ENCODE measurements around the gene HLA-DPA1. TPM values are rescaled to one million over a fixed set of nuclear protein-coding genes. Genes with fewer than 3 reads are reported as not detected.
A peak's percentile ranks its signal among the peaks of the same experiment; 100 is the strongest.

HLA-DPA1 gene
- total and polyA plus RNA-seq, 10 of the 15 experiments (the other 5 are each of a cell fraction or from before 2014, with no cell fraction given), result 508 to 1,640 (median 829) TPM

DNA sequence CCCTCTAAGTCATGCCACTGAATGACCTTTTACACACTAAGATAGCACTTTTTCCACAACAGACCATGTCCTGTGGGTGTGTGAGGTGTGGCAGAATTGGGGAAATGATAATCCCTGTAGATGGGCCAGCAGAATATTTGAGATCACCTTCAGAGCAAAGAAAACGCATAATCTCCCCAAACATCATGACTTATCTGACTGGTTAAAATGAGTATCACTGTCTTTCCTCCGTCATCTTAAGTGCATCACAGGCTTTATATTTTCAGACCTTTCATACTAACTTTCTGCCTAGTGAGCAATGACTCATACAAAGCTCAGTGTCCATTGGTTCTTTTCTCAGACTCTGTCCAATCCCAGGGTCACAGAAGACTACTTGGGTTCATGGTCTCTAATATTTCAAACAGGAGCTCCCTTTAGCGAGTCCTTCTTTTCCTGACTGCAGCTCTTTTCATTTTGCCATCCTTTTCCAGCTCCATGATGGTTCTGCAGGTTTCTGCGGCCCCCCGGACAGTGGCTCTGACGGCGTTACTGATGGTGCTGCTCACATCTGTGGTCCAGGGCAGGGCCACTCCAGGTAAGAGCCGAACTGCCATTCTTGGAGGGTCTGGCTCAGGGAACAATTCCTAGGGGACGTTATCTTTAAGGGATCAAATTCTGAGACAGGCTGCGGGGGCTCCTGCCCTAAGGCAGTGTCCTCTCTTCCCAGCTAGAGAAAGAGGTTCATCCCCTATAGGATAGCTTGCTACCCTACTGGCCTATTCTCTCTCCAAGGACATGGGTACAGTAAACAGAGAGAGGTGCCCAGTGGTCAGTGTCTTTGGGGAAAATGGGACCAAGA lies 2.3 kb upstream of the HLA-DPA1 start, which contains the start of gene HLA-DPB1 (continued):
- TF ChIP-seq, protein P1, sequence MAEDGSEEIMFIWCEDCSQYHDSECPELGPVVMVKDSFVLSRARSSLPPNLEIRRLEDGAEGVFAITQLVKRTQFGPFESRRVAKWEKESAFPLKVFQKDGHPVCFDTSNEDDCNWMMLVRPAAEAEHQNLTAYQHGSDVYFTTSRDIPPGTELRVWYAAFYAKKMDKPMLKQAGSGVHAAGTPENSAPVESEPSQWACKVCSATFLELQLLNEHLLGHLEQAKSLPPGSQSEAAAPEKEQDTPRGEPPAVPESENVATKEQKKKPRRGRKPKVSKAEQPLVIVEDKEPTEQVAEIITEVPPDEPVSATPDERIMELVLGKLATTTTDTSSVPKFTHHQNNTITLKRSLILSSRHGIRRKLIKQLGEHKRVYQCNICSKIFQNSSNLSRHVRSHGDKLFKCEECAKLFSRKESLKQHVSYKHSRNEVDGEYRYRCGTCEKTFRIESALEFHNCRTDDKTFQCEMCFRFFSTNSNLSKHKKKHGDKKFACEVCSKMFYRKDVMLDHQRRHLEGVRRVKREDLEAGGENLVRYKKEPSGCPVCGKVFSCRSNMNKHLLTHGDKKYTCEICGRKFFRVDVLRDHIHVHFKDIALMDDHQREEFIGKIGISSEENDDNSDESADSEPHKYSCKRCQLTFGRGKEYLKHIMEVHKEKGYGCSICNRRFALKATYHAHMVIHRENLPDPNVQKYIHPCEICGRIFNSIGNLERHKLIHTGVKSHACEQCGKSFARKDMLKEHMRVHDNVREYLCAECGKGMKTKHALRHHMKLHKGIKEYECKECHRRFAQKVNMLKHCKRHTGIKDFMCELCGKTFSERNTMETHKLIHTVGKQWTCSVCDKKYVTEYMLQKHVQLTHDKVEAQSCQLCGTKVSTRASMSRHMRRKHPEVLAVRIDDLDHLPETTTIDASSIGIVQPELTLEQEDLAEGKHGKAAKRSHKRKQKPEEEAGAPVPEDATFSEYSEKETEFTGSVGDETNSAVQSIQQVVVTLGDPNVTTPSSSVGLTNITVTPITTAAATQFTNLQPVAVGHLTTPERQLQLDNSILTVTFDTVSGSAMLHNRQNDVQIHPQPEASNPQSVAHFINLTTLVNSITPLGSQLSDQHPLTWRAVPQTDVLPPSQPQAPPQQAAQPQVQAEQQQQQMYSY (CRISPR knock-in tag; IDR thresholded peaks at IDR 0.05), result no peak
- TF ChIP-seq SMARCA5 (IDR thresholded peaks at IDR 0.05) (no peak), MYC (IDR thresholded peaks at IDR 0.05; ENCODE audit: insufficient read depth, insufficient read length, insufficient replicate concordance, low read length, severe bottlenecking) (no peak), NR2C1 (IDR thresholded peaks at IDR 0.05) (no peak), ZNF217 (IDR thresholded peaks at IDR 0.05) (no peak)
- TF ChIP-seq, protein P2, sequence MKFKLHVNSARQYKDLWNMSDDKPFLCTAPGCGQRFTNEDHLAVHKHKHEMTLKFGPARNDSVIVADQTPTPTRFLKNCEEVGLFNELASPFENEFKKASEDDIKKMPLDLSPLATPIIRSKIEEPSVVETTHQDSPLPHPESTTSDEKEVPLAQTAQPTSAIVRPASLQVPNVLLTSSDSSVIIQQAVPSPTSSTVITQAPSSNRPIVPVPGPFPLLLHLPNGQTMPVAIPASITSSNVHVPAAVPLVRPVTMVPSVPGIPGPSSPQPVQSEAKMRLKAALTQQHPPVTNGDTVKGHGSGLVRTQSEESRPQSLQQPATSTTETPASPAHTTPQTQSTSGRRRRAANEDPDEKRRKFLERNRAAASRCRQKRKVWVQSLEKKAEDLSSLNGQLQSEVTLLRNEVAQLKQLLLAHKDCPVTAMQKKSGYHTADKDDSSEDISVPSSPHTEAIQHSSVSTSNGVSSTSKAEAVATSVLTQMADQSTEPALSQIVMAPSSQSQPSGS (IDR thresholded peaks at IDR 0.05; ENCODE audit: low read length), result no peak; the same call in 1 of the 2 replicates
- TF ChIP-seq, protein P3, sequence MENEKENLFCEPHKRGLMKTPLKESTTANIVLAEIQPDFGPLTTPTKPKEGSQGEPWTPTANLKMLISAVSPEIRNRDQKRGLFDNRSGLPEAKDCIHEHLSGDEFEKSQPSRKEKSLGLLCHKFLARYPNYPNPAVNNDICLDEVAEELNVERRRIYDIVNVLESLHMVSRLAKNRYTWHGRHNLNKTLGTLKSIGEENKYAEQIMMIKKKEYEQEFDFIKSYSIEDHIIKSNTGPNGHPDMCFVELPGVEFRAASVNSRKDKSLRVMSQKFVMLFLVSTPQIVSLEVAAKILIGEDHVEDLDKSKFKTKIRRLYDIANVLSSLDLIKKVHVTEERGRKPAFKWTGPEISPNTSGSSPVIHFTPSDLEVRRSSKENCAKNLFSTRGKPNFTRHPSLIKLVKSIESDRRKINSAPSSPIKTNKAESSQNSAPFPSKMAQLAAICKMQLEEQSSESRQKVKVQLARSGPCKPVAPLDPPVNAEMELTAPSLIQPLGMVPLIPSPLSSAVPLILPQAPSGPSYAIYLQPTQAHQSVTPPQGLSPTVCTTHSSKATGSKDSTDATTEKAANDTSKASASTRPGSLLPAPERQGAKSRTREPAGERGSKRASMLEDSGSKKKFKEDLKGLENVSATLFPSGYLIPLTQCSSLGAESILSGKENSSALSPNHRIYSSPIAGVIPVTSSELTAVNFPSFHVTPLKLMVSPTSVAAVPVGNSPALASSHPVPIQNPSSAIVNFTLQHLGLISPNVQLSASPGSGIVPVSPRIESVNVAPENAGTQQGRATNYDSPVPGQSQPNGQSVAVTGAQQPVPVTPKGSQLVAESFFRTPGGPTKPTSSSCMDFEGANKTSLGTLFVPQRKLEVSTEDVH (IDR thresholded peaks at IDR 0.05; ENCODE audit: low read depth, partially characterized antibody), result no peak
- TF ChIP-seq, protein P4, sequence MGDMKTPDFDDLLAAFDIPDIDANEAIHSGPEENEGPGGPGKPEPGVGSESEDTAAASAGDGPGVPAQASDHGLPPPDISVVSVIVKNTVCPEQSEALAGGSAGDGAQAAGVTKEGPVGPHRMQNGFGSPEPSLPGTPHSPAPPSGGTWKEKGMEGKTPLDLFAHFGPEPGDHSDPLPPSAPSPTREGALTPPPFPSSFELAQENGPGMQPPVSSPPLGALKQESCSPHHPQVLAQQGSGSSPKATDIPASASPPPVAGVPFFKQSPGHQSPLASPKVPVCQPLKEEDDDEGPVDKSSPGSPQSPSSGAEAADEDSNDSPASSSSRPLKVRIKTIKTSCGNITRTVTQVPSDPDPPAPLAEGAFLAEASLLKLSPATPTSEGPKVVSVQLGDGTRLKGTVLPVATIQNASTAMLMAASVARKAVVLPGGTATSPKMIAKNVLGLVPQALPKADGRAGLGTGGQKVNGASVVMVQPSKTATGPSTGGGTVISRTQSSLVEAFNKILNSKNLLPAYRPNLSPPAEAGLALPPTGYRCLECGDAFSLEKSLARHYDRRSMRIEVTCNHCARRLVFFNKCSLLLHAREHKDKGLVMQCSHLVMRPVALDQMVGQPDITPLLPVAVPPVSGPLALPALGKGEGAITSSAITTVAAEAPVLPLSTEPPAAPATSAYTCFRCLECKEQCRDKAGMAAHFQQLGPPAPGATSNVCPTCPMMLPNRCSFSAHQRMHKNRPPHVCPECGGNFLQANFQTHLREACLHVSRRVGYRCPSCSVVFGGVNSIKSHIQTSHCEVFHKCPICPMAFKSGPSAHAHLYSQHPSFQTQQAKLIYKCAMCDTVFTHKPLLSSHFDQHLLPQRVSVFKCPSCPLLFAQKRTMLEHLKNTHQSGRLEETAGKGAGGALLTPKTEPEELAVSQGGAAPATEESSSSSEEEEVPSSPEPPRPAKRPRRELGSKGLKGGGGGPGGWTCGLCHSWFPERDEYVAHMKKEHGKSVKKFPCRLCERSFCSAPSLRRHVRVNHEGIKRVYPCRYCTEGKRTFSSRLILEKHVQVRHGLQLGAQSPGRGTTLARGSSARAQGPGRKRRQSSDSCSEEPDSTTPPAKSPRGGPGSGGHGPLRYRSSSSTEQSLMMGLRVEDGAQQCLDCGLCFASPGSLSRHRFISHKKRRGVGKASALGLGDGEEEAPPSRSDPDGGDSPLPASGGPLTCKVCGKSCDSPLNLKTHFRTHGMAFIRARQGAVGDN (IDR thresholded peaks at IDR 0.05), result 0 out of 2 replicates have a peak, but pooled peaks have one; percentile 4
- TF ChIP-seq, protein P5, sequence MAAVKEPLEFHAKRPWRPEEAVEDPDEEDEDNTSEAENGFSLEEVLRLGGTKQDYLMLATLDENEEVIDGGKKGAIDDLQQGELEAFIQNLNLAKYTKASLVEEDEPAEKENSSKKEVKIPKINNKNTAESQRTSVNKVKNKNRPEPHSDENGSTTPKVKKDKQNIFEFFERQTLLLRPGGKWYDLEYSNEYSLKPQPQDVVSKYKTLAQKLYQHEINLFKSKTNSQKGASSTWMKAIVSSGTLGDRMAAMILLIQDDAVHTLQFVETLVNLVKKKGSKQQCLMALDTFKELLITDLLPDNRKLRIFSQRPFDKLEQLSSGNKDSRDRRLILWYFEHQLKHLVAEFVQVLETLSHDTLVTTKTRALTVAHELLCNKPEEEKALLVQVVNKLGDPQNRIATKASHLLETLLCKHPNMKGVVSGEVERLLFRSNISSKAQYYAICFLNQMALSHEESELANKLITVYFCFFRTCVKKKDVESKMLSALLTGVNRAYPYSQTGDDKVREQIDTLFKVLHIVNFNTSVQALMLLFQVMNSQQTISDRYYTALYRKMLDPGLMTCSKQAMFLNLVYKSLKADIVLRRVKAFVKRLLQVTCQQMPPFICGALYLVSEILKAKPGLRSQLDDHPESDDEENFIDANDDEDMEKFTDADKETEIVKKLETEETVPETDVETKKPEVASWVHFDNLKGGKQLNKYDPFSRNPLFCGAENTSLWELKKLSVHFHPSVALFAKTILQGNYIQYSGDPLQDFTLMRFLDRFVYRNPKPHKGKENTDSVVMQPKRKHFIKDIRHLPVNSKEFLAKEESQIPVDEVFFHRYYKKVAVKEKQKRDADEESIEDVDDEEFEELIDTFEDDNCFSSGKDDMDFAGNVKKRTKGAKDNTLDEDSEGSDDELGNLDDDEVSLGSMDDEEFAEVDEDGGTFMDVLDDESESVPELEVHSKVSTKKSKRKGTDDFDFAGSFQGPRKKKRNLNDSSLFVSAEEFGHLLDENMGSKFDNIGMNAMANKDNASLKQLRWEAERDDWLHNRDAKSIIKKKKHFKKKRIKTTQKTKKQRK (IDR thresholded peaks at IDR 0.05; ENCODE audit: low read depth, low read length), result no peak

Data from GM12878 (cell line).